ENCODE results near the gene PDE4B.

The PDE4B gene

DNA sequence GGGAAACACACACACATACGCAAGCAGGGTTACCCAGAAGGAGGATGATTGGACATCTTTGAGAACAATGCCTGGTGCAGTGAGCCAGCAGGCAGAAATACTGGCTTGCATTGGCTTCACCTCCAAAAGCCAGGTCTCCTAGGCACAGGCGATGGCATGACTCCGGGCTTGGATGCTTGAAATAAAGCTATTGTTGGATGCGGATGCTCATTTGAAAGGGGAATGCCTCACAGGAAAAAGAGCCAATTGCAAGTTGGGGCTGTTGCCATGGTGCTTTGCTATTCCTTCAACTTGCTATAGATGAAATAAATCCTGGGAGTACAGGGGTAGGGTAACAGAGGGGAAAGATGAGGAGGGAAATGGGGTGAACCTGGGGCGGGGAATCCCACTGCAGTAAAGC lies 560.6 kb downstream of the PDE4B start:
- no peak for DNase-seq (ENCODE audit: low read depth in 2 of 3, low spot score in 1 of 3)

- DNase-seq (ENCODE audit: low read depth in 2 of 3, low spot score in 1 of 3), result no peak
Measured at GRCh38 chr1:66354311-66355201, 561.9 kb downstream of the PDE4B start.

DNA sequence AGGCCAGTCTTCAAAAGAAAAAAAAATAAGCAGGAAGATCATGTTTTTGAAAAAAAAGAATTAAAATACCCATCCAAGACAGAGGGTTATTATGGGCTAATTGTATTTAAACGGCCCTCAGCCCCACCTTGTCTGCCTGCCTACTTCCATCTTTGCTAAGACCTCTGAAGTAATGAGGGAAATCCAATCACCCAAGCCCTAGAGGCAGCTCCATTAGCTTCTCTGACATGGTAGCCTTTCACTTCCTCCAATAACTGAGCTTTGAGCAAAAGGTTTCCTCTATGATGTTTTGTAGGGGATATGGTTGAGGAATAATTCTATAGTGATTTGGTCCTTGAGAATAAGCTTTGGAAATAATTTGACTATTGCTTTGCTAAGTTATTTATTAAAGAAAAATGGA lies 563.1 kb downstream of the PDE4B start:
- no peak for DNase-seq (ENCODE audit: low read depth in 2 of 3, low spot score in 1 of 3)

DNA sequence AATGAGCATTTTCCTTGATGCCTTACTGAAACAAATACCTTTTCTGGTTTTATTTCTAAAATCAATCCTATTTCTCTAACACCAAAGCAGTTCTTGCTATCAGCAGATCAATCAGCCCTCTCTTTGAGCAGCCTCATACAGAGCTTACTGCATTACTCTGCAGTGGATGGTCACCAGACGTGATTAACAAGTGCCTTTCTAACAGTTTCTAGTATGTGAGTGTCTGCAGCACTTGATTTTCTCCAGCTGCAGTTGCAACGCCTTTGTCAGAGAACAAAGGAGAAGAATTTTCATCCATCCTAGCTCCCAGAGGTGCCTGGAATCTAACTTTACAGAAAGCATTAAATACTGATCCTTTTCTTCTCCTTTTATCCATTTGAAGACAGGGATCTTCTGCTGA lies 563.9 kb downstream of the PDE4B start:
- no peak for DNase-seq (ENCODE audit: low read depth in 2 of 3, low spot score in 1 of 3)

GRCh38 chr1:66357021-66357420 lies 564.3 kb downstream of the PDE4B start:
- no peak for DNase-seq (ENCODE audit: low read depth in 2 of 3, low spot score in 1 of 3)

- DNase-seq (ENCODE audit: low read depth in 2 of 3, low spot score in 1 of 3), result no peak
Measured at GRCh38 chr1:66357478-66358197, 564.9 kb downstream of the PDE4B start.

DNA sequence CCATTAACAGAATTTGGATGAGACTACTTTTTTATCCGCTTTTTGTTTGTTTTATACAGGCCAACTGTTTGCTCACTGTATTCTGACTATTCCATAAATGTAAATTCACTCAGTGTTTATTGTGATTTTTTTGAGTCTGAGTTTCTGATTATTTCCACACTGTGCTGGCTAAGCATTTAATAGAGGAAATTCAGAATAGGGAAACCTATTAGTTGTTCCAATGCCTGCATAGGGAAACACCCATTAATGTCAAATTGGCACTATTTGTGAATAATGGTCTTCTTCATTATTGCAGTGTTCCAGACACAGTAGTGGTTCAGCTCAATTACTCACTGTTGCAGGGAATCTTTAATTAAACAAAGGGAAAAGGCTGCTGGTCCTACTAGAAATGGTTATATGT lies 566.6 kb downstream of the PDE4B start:
- no peak for DNase-seq (ENCODE audit: low read depth in 2 of 3, low spot score in 1 of 3)

- no peak for DNase-seq (ENCODE audit: low read depth in 2 of 3, low spot score in 1 of 3)
Measured at GRCh38 chr1:66359815-66360214, 567.1 kb downstream of the PDE4B start.

GRCh38 chr1:66360285-66360724 lies 567.6 kb downstream of the PDE4B start:
- DNase-seq (ENCODE audit: low read depth in 2 of 3, low spot score in 1 of 3), result no peak

GRCh38 chr1:66364578-66365391 lies 572.1 kb downstream of the PDE4B start:
- DNase-seq (ENCODE audit: low read depth in 2 of 3, low spot score in 1 of 3), result no peak

DNA sequence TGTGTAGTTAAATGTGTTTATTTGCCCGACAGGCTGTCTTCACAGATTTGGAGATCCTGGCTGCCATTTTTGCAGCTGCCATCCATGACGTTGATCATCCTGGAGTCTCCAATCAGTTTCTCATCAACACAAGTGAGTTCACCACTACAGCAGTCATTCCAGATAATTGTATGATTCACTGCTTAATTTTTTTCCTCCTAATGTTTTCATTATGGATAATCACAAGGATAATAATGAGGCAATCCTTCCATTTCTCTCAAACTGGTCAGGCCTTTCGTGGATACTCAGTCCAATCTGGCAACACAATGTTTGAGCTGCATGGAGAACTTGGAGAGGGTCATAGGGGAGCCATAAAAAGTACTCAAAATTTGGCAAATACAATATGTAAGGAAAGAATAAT lies 572.9 kb downstream of the PDE4B start:
- no peak for DNase-seq (ENCODE audit: low read depth in 2 of 3, low spot score in 1 of 3)

DNA sequence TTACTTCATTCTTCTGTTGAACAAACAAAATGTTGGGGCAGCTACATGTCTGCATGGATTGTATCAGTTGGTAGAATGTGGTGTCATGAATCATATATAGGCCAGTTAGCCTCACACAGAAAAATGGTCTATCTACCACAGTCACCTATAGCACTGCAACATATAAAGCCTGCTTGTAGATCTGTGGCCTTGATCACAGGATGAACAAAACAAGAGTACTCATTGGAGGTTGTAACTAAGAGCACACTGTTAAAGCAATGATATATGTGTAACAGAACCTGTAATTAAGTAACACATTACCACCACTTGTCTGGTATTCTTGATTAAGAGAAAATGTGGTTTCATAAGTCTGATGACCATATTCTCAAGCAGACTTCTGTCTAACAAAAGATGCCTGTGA lies 573.9 kb downstream of the PDE4B start:
- DNase-seq (ENCODE audit: low read depth in 2 of 3, low spot score in 1 of 3), result no peak

- no peak for DNase-seq (ENCODE audit: low read depth in 2 of 3, low spot score in 1 of 3)
Measured at GRCh38 chr1:66367369-66367768, 574.7 kb downstream of the PDE4B start.

DNA sequence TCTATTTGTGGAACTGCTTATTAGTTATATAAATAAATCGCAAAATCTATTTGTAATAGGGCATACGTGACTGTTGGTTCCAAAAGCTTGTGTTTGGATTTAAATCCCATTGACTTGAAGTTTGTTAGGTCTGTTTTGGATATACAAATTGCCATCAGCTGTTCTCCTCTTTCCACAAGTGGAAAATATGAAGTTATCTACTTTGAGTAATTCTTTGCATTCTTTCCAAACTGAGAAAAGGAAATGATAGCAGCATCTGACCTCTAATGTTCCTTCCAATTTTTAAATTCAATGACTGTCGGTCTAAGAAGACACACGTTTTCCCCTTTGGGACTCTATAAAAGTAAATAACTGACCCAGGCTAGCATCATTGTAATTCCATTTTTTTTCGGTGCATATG lies 575.6 kb downstream of the PDE4B start:
- no peak for DNase-seq (ENCODE audit: low read depth in 2 of 3, low spot score in 1 of 3)

GRCh38 chr1:66370462-66370971 lies 577.8 kb downstream of the PDE4B start:
- DNase-seq (ENCODE audit: low read depth in 2 of 3, low spot score in 1 of 3), result no peak

- no peak for DNase-seq (ENCODE audit: low read depth in 2 of 3, low spot score in 1 of 3)
Measured at GRCh38 chr1:66371233-66372005, 578.7 kb downstream of the PDE4B start.

DNA sequence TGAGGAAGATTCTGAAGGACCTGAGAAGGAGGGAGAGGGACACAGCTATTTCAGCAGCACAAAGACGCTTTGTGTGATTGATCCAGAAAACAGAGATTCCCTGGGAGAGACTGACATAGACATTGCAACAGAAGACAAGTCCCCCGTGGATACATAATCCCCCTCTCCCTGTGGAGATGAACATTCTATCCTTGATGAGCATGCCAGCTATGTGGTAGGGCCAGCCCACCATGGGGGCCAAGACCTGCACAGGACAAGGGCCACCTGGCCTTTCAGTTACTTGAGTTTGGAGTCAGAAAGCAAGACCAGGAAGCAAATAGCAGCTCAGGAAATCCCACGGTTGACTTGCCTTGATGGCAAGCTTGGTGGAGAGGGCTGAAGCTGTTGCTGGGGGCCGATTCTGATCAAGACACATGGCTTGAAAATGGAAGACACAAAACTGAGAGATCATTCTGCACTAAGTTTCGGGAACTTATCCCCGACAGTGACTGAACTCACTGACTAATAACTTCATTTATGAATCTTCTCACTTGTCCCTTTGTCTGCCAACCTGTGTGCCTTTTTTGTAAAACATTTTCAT lies 579.9 kb downstream of the PDE4B start:
- DNase-seq (ENCODE audit: low read depth in 2 of 3, low spot score in 1 of 3), result no peak

DNA sequence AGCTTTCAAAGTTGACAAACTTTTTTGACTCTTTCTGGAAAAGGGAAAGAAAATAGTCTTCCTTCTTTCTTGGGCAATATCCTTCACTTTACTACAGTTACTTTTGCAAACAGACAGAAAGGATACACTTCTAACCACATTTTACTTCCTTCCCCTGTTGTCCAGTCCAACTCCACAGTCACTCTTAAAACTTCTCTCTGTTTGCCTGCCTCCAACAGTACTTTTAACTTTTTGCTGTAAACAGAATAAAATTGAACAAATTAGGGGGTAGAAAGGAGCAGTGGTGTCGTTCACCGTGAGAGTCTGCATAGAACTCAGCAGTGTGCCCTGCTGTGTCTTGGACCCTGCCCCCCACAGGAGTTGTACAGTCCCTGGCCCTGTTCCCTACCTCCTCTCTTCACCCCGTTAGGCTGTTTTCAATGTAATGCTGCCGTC lies 580.5 kb downstream of the PDE4B start:
- DNase-seq (ENCODE audit: low read depth in 2 of 3, low spot score in 1 of 3), result no peak

GRCh38 chr1:66374148-66374547 lies 581.5 kb downstream of the PDE4B start:
- DNase-seq (ENCODE audit: low read depth in 2 of 3, low spot score in 1 of 3), result no peak

- peak in 1 of 3 donors; percentile 50 for DNase-seq (ENCODE audit: low read depth in 2 of 3, low spot score in 1 of 3)
Measured at GRCh38 chr1:66374561-66375111, 581.9 kb downstream of the PDE4B start.

All from stimulated activated CD4-positive, alpha-beta T cell treated with anti-CD3 and anti-CD28 coated beads, Interleukin-12 subunit alpha, Interleukin-12 subunit beta, amount 100 ng/mL, for 48 hours (primary cell).